T-helper 2 cell treated with Interferon-gamma antibody and Interleukin-4, amounts not matched to agents 100 ng/mL and 5 ng/mL, for 36 hours (primary cell): Measurements from ENCODE around the gene CCDC70. TPM values are rescaled to one million over a fixed set of nuclear protein-coding genes. Genes with fewer than 3 reads are reported as not detected.
"Not testable (repeated sequence)": the region's sequence is repeated elsewhere in the genome, so short reads cannot be mapped to it uniquely, and the experiment has no call there.

Experiments
- intact Hi-C: fragments of 100-400 bp; cut with micrococcal nuclease; formaldehyde crosslinking; loops from one replicate; pipeline ENCODE4 v1.15.1; 2023
- total RNA-seq: library from RNA; stranded (reverse); gene quantifications from 2 replicates; pipeline ENCODE4 v1.2.3, GENCODE V29; 2022

CCDC70 gene
- total RNA-seq, 1 donor from 2014 or later, result not detected

DNA sequence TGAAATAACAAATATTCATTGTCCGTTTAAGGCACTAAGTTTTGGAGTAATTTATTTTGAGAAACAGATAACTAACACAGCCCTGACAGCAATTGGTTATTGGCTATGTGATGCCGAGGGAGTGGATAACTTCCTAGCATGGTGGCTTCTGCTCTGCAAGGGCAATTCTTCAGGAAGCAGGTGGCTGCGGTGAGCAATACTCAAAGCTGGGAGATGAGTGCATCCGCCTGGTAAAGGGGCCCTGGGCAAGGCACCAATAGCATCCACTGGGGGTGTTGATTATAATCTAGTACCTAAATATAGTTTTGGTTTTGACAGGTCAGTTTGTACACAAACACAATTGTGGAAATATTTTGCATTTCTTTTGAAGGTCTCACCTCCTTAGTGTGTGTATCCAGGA, 41.0 kb downstream of the CCDC70 start:
- intact Hi-C loops, result no loop called here

DNA sequence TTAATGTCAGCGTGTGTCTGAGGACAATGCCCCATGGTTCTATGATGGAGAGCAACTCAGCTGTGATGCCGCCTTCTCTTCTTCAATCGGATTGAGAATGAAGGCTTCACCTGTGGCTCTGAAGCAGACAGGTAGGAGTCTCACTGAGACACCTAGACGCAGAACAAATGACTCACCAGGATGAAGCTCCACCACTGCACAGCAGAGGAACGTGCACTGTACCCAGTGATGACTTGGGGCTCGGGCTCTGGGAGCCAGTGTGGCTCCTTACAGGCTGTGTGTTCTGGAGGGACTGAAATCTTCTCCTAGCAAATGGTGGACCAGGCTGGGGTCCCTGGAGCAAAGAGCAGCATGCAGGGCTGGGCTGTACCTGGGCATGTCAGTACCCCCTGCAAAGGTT, 44.0 kb downstream of the CCDC70 start:
- intact Hi-C loops, result no loop called here

DNA sequence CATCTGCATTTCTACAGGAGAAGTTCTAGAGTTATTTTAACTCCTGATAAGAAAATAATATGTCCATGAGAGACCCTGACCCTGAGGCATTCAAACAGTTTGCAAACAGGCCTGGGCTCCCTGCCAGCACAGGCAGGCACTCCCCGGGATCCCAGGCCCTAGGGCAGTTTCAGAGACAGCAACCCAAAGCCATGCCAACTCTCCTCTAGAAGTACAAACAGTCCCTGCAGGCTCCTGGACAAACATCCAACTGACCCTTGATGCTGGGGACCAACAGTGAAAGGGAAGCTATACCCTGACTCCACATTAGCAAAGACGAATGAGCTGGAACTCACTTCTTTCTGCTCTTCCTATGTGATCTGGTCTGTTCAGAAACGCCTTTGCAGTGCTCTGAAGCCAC, 44.8 kb downstream of the CCDC70 start:
- intact Hi-C loops, result no loop called here

DNA sequence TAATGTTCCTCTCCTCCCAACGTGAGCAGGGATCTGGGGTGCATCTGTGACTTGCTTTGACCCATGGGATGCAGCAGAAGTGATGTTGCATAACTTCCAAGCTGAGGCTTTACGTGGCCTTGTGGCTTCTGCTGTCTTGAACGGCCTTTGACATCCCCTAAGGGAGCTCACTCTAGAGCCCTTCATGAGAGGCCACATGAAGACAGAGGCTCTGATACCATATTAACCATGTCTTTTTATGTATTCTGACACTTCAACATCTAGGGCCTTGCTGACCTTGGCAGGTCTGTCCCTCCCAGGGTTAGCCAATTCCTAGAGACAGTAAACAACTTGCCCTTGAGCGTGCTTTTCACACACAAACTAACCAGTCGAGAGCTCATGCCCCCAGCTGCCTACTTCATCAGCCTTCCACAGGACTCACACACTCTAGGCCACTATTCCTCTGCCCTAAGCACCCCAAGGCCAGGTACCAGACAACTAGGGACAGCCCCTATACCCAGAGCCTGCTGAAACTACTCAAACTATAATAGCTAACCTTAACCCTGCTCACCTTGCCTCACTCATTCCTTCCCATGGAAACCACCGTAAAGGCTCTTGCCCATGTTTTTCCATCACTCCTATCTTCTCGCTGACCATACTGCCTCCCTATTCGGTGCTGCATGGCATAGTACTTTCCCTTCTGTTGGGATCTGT, 45.4 kb downstream of the CCDC70 start:
- intact Hi-C loops, result no loop called here

DNA sequence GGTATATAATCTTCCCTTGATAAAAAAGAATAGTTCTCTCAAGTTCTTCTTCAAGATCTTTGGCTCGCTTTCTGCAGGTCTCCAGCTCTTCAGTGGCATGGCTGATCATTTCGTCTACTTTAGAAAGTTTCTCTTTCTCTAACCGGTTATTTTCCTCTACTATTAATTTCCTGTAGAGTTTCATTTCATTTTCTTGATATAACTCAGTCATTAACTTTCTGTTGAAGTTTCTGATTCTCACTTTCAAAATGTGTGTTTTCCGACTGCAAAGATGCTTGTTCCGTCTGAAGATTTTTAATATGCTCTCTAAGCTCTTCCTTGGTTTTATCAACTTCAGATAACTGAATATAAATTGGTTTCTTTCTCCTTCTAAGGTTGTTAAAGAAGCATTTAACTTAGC, 47.5 kb downstream of the CCDC70 start:
- intact Hi-C loops, result not testable (repeated sequence)

DNA sequence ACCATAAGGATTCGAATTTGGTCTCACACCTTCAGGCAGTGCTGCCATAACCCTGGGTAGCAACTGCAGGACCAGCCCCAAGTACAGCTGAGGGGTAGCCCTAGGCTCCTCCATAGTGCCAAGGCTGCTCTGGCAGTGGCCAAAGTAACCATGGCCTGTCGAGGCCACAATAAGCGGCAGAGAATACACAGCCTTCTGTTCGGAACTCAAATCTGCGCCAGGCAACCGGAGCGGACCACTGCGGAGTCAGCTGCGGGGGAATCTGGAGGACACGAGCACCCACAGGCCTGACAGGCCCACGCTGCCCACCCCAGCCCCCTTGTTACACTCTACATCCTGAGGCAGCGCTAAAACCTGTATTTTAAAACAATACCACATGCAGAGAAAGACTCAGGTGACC, 48.7 kb downstream of the CCDC70 start:
- intact Hi-C loops, result no loop called here

DNA sequence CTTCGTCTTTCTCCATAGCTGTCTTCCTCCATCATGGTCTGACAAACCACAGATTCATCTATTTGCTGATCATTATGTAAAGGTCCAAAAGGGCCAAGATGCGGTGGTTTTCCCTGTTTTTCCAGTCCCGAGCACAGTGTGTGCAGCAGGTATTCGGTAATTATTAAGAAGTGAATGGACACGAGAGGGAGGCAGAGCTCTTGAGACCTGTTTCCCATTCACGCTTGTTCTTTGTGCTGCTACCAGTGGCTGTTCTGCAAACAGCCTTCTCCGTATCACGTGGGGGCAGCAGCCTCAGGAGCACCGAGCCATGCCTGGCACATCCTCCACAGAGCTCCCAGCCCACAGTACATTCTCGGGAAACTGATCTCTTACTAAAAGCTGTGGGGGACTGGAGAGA, 50.3 kb downstream of the CCDC70 start:
- intact Hi-C loops, result no loop called here

DNA sequence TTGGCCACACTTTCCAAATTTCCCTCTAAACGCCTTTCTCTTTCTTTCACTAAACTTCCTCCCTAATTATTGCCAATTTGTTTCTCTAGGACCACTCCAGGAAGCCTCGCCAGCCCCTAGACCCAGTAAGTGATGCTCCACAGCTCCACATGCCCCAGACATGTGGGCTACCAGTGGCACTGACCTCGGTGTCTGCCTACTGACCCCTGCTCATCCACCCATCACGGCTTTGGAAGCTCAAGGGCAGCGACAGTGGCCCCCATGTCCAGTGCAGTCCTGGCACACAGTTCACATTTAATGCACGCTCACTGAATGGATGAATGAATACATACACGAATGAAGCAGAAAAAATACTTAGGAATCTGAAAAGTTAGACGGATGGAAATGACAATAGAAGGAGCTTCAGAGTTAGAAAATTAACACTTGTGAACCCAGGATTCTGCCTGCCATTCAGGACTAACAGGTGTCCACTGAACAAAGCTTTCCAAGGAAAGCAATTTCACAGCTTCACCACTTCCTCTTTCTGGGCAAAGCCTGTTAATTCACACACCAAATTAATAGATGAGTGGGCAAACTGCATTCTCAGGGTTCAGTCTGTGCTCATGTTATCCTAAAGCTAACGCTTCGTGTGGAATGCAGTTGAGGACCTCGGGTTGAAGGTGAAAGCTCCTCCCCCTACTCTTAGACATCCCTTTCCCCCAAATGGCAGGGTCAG, 50.9 kb downstream of the CCDC70 start:
- intact Hi-C loops, result no loop called here

DNA sequence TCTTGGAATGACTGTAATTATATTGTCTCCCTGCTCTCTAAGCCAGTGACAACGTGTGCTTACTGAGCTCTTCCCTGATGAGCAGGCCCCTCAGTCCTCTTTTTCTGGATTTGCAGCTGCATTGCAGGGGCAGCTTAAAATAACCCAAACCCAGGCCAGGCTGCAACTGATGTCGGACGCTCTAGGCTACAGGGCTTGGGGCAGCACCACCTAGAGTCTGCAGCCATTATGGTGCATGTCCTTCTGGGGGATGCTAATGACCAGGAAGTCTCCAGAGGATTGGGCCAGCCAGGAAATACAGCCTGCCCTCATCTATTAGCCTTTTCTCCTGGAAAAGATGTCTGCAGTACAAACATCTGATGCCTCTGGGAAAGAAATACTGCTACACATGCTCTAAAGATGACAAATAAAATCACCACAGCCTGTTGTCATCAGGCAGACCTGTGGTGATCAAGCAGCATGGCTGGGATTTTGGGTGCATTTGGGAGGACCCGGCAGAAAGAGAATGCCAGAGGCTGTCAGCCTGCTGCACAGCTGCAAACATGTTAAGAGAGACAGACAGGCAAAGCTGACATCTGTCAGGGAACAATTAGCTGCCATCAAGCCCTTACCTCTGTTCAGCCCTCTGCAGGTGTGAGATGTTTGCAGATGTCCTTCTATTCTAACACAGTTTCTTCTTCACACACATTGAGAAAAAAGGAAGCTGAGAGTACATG, 51.8 kb downstream of the CCDC70 start:
- intact Hi-C loops, result no loop called here

DNA sequence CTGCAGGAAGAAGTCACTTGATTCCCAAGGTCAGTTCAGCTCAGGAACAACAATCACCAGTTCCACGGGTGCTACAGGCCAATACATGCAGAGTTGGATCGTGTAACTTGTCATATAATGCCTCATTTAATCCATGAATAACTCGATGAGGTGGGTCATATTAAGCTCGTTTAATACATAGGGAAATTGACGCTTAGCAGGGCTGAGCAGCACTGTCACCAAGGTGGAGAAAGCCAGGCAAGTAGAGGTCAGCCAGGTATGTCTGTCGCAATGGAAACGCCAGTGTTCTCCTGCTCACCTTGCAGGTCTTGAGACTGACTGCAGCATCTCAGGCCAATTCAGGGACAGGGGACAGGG, 52.3 kb downstream of the CCDC70 start:
- intact Hi-C loops, result no loop called here

Other genes with a start within 250 kb of the CCDC70 start
- 3.8 and 4.6 TPM in 2 replicates for gene DHRS12, start 57.8 kb upstream of the CCDC70 start, total RNA-seq
- gene TMEM272, start 16.8 kb upstream of the CCDC70 start, total RNA-seq, result not detected in 2 replicates
- 0.84 and 1.9 TPM in 2 replicates for gene ATP7B, start 149.5 kb downstream of the CCDC70 start, total RNA-seq
- 28.7 and 29.3 TPM in 2 replicates for gene ALG11, start 150.4 kb downstream of the CCDC70 start, total RNA-seq
- gene UTP14C, start 162.7 kb downstream of the CCDC70 start, total RNA-seq, result 11.8 and 12.9 TPM in 2 replicates